ENCODE results near the gene KRT6B. TPM values are rescaled to one million over a fixed set of nuclear protein-coding genes. Genes with fewer than 3 reads are reported as not detected.

KRT6B gene
- total RNA-seq, 2 donors from 2014 or later: not detected

DNA sequence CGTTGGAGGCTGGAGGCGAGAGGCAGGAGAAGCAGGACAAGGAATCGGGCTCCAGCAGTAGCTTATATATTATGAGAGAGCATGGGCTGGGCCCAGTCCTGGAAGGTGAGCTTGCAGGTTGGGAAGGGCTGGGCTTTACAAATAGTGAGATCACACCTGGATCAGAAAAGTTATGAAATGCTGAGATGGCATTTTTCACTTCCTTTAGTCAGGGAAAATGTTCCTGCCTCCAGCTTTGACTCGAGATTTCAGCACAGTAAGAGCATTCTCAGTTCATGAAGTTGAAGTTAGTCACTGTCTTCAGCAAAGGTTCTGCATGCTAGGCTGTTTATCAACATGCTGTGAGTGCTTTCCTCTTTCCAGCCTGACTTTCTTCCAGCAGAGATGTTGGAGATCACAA is 21.8 kb upstream of the KRT6B start, which contains the start of gene KRT6C:
Gene KRT6C (minus strand): TSS at position 38 of the 400 bp plus-strand sequence. CDS start 68 bp downstream, outside the sequence.
- no peaks in the 10 kb centered on the region for H3K36me3 ChIP-seq (replicated peaks in 1 of 2; ENCODE audit: insufficient read depth in 1 of 2, low read depth in 2 of 2)
- no peaks in the 10 kb centered on the region for H3K9me3 ChIP-seq
- no peaks in the 10 kb centered on the region for H3K4me1 ChIP-seq
- no peak within 1 kb of the TSS for H3K4me3 ChIP-seq
- ATAC-seq (peak; percentile 18), DNase-seq (no peak)
- H3K27ac ChIP-seq: no peak within 1 kb of the TSS
- 72 to 76% methylated on average over 4 of the region's 4 CpGs for WGBS, 2 donors
- no peak for TF ChIP-seq POLR2A (IDR thresholded peaks at IDR 0.05)
- TF ChIP-seq, protein P1, sequence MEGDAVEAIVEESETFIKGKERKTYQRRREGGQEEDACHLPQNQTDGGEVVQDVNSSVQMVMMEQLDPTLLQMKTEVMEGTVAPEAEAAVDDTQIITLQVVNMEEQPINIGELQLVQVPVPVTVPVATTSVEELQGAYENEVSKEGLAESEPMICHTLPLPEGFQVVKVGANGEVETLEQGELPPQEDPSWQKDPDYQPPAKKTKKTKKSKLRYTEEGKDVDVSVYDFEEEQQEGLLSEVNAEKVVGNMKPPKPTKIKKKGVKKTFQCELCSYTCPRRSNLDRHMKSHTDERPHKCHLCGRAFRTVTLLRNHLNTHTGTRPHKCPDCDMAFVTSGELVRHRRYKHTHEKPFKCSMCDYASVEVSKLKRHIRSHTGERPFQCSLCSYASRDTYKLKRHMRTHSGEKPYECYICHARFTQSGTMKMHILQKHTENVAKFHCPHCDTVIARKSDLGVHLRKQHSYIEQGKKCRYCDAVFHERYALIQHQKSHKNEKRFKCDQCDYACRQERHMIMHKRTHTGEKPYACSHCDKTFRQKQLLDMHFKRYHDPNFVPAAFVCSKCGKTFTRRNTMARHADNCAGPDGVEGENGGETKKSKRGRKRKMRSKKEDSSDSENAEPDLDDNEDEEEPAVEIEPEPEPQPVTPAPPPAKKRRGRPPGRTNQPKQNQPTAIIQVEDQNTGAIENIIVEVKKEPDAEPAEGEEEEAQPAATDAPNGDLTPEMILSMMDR (IDR thresholded peaks at IDR 0.05): no peak
- no peaks in the 10 kb centered on the region for H3K27me3 ChIP-seq
- intact Hi-C loops (cut with DNase I): no loop called here

DNA sequence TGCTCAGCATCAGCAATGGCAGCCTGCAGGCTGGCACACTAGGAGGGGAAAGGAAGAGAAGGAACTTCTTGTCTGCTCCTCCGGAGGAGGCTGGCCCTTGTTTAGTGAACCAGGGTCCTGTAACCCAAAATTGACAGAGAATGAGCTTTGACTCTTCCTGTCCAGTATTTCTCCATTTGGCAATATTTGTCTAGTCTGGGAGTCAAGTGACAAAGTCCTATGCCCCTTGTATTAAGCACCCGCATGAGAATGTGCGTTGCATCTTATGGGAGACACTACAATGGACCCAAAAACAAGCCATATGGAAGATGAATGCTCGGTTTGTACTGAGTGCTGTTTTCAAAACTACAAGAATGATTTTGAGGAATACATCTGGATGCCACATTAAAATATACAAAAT is 17.9 kb upstream of the KRT6B start:
- TF ChIP-seq POLR2A (IDR thresholded peaks at IDR 0.05): no peak
- TF ChIP-seq, protein P1 (IDR thresholded peaks at IDR 0.05): no peak
- Histone ChIP-seq H3K27ac (no peak overlapping the region), H3K36me3 (replicated peaks in 1 of 2; ENCODE audit: insufficient read depth in 1 of 2, low read depth in 2 of 2) (no peaks in the 10 kb centered on the region), H3K9me3 (no peaks in the 10 kb centered on the region), H3K4me3 (no peak overlapping the region), H3K27me3 (no peaks in the 10 kb centered on the region), H3K4me1 (no peaks in the 10 kb centered on the region)
- ATAC-seq (no peak), DNase-seq (no peak)
- WGBS, 2 donors: 68 to 85% methylated on average over 4 of the region's 4 CpGs
- intact Hi-C loops (cut with DNase I): no loop called here

DNA sequence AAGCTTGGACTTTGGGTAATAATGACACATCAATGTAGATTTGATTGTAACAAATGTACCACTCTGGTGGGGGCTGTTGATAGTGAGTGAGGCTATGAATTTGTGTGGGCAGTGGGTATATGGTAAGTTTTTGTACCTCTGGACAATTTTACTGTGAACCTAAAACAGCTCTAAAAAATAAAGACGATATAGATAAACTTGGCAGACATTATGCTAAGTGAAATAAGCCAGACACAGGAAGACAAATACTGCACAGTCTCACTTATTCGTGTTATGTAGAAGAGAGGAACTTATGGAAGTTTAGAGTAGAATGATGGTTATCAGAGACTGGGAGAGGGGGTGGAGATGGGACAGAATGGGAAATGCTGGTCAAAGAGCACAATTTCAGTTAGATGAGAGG is 13.0 kb upstream of the KRT6B start:
- no peaks in the 10 kb centered on the region for H3K36me3 ChIP-seq (replicated peaks in 1 of 2; ENCODE audit: insufficient read depth in 1 of 2, low read depth in 2 of 2)
- intact Hi-C loops (cut with DNase I): no loop called here
- DNase-seq (no peak), ATAC-seq (no peak)
- no peak overlapping the region for H3K4me3 ChIP-seq
- 42 to 45% methylated on average over 2 of the region's 2 CpGs for WGBS, 2 donors
- no peak overlapping the region for H3K27ac ChIP-seq
- no peaks in the 10 kb centered on the region for H3K27me3 ChIP-seq
- no peaks in the 10 kb centered on the region for H3K4me1 ChIP-seq
- H3K9me3 ChIP-seq: no peaks in the 10 kb centered on the region
- TF ChIP-seq POLR2A (IDR thresholded peaks at IDR 0.05): no peak
- TF ChIP-seq, protein P1 (IDR thresholded peaks at IDR 0.05): no peak

DNA sequence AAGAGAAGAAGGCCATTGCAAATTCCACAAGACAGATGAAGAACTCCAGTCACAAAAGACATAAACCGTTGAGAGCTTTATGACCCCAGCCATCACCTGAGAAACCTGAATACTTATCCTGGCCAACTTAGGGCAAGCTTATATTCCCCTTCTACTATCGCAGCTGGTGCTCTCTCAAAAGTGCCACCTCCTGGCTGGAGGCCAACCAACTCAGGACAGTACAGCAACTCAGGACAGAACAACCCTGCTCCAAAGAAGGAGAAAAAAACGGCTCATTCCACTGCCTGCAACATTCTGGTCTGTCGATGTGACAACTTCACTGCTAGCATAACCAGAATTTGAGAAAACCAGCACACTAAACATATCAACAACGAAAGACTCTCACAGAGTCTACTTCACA is 9.7 kb upstream of the KRT6B start:
- H3K27ac ChIP-seq: no peak overlapping the region
- H3K4me3 ChIP-seq: no peak overlapping the region
- intact Hi-C loops (cut with DNase I): no loop called here
- no peaks in the 10 kb centered on the region for H3K27me3 ChIP-seq
- H3K4me1 ChIP-seq: no peaks in the 10 kb centered on the region
- no peak for TF ChIP-seq POLR2A (IDR thresholded peaks at IDR 0.05)
- TF ChIP-seq, protein P1 (IDR thresholded peaks at IDR 0.05): no peak
- no peaks in the 10 kb centered on the region for H3K36me3 ChIP-seq (replicated peaks in 1 of 2; ENCODE audit: insufficient read depth in 1 of 2, low read depth in 2 of 2)
- ATAC-seq (no peak), DNase-seq (peak in 2 of 4 donors; percentile 33 to 43)
- no peaks in the 10 kb centered on the region for H3K9me3 ChIP-seq
- WGBS, 2 donors: 41 to 48% methylated on average over 5 of the region's 5 CpGs

DNA sequence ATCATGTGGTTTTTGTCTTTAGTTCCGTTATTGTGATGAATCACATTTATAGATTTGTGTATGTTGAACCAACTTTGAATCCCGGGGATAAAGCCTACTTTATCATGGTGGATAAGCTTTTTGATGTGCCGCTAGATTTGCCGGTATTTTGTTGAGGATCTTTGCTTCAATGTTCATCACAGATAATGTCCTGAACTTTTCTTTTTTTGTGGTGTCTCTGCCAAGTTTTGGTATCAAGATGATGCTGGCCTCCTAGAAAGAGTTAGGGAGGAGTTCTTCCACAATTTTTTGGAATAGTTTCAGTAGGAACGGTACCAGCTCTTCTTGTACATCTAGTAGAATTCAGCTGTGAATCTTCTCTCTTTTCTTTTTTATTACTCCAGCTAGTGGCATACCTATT is 6.9 kb upstream of the KRT6B start:
- no peak overlapping the region for H3K4me3 ChIP-seq
- 76 to 87% methylated on average over 5 of the region's 5 CpGs for WGBS, 2 donors
- intact Hi-C loops (cut with DNase I): no loop called here

More for the DNA sequence above, 6.9 kb upstream of the KRT6B start:
- no peak for TF ChIP-seq POLR2A (IDR thresholded peaks at IDR 0.05)
- TF ChIP-seq, protein P1 (IDR thresholded peaks at IDR 0.05): no peak
- Histone ChIP-seq H3K9me3 (no peaks in the 10 kb centered on the region), H3K4me1 (no peaks in the 10 kb centered on the region), H3K27ac (no peak overlapping the region), H3K27me3 (no peaks in the 10 kb centered on the region), H3K36me3 (replicated peaks in 1 of 2; ENCODE audit: insufficient read depth in 1 of 2, low read depth in 2 of 2) (no peaks in the 10 kb centered on the region)
- ATAC-seq (no peak), DNase-seq (no peak)
